HG02840 (cell line): ENCODE data around the gene PLA2G4A.

Experiments
- ATAC-seq: cut with Tn5 transposase; IDR thresholded peaks from one replicate; pipeline ENCODE4 v1.9.1; 2021; ENCODE audit warnings: mild to moderate bottlenecking, moderate library complexity, moderate number of reproducible peaks; ENCODE audit not compliant: unreplicated experiment, low FRiP score

The PLA2G4A gene

GRCh38 chr1:186999506-186999905 is 170.8 kb downstream of the PLA2G4A start:
- no peak for ATAC-seq

DNA sequence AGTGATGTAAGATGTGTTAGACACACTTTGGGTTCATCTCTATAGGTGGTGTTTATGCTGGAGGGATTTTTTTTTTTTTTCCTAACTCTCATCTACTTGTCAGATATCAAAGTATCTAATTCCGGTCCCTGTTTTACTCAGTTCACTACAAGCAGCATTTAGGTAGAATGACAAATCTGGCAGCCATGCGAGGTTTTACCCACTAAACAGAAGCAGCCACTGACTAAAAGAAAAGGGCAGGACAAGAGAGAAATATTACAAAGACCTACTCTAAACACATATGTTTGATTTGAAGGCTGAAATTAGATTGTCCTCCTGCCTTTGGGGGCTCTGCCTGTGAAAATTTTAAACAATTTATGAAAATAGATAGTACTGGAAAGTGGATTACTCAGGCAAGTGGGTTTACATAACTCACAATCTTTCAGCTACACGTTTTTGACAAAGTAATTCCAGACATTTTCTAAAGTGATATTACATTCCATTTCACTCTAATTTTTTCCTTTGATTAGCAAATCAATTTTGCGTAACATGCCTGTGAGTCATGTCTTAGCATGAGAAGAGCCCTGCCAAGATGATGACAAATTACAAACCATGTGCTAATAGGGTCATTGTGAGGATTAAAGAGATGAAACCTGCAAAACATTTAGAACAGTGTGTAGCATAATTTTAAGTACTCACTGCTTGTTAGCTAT is 172.6 kb downstream of the PLA2G4A start:
- no peak for ATAC-seq

GRCh38 chr1:187003353-187003752 is 174.6 kb downstream of the PLA2G4A start:
- ATAC-seq: no peak

- no peak for ATAC-seq
Observed at GRCh38 chr1:187006896-187007295, 178.1 kb downstream of the PLA2G4A start.

- no peak for ATAC-seq
Observed at GRCh38 chr1:187009320-187009719, 180.6 kb downstream of the PLA2G4A start.

DNA sequence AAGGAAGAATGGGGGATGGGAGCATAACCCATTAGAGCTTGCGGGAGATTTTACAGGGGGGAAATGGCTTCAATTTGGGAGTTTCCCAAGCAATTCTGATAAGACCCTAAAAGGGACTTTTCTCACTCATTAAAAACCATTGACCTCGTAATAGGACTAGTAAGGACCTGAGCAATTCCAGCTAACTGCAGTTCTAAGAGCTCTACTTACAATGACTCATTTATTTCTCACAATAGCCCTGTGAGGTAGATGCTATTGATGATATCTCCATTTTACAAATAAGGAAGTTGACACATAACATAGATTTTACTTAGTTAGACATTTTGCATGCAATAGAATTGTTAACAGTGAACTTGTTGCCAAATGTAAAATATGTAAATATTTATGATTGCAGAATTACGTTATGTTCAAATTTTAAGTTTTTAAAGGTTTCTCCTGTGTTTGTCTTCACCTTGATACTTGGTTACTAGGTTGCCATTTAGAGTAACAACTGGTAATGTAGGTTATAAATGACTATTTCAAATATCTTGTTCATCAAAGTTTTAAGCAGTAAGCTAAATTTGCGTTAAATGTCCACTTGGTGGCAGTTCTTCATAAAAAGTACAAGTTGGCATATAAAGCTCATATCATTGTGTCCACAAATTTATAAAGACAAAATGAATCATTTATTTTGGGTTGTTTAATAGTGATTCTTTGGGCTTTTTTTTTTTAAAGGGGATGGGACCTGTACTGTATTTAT is 182.0 kb downstream of the PLA2G4A start:
- ATAC-seq: no peak

DNA sequence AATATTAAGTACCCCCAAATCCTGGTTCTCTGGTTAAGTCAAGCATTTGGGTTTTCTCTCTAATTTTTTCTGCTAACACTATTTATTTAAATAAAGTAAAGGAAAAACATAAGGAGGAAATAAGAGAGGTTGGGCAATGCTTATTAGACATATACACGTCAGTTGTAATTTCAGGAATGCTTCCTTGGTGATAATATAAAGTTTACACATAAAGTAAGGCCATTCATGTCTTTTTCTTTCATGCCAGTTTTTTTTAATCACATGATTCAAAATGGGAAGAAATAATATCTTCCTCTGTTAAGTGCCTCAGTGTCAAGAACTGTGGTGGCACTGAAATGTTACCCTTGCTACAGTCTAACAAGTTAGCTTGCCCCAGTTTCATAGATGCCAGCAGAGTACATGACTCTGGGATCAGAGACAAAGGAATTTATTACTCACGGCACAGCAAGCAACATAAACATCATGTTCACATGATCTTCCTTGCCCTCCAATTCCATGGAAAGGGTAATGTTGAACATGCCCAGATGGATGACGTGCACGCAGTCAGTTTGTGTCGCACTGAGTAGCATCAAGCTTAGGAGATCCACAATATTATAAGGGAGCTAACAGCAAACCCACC is 184.9 kb downstream of the PLA2G4A start:
- no peak for ATAC-seq

GRCh38 chr1:187018291-187018690 is 189.5 kb downstream of the PLA2G4A start:
- no peak for ATAC-seq

- ATAC-seq: no peak
Observed at GRCh38 chr1:187027253-187027652, 198.5 kb downstream of the PLA2G4A start.

DNA sequence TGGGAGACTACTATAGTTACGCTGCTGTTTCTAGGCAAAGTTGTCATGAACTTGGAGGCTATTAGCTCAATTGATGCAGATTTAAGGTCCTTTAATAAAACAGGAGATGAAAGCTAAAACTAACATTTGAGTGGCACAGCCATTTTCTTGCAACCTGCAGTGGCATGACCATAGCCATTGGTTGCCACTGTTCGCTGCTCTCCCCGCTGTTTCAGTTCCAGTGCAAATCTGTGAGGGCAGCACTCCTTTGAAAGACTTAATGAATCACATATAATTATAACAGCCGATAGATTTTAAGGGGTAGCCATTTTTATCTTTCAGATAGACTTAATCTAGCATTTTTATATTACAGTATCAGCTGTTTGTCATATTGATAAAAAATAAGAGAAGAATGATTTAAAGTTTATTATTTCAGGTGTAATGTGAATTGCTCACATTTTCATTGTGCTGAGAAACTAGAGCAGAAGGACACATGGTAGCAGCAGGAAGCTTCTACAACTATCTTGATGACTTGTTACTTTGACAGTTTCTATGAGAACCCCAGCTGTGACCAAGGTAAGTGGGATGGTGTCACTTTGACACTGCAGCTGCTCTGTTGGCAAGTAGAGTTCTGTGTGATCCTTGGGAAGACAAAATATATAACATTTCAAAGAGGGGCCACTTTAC is 203.7 kb downstream of the PLA2G4A start:
- no peak for ATAC-seq

DNA sequence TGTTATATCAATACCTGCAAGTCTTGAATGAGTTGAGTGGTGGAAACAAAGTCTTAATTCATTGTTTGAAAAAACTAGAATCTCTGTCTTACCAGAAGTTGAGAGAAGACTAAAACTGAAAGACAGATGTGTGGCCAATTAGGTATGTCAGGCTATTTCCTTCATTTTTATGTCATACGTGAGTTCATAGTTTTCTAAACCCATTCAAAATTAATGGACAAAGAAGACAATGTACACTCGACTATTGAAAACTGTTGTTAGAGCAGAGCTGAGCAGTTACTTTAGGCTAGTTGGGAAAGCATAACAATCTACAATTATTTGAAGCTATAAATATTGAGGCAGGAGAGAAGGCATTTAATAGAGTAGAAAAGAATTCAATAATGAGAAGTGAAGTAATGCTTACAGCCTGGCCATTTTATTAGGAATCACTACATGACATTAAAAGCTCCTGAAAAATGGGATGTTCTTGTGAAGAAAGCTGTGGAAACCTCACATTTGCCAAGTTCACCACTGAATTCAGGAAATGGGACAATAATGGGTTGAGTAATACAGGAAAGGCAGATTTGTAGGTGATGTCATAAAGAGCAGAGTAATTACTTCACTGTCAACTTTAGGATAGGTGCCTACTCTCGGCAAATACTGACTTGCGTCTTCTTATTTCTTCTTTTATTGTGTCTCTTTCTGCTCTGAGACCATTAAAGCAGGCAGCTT is 204.4 kb downstream of the PLA2G4A start:
- ATAC-seq: no peak

DNA sequence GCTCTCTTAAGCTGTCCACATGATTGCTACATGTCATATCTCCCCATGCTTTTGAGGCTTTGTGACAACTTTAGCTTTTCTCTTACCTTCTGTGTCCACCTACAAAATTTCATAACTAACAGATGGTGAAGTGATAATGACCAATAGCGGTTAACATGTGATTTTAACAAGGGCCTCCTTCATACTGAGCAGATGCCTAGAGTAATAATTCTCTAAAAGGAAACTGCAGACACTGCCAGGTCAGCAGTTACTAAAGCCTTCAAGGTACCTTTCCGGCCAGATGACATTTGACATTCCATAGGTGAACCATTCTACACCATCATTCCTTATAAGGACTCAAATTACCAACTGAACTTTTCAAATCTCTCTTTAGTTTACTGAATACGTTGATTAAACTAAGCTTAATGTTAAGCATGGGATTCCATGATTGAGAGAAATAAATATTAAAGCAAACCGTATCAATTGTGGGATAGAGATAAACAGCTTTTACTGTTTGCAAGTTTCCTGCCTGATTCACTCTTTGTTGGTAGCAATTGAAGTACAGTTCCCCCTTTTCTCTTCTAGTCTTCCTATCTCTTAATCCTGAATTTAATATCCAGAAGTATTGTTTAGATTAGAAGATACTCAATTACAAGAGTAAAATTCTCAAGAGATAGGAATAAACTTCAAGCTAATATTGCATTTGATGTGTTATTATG is 205.1 kb downstream of the PLA2G4A start:
- no peak for ATAC-seq

DNA sequence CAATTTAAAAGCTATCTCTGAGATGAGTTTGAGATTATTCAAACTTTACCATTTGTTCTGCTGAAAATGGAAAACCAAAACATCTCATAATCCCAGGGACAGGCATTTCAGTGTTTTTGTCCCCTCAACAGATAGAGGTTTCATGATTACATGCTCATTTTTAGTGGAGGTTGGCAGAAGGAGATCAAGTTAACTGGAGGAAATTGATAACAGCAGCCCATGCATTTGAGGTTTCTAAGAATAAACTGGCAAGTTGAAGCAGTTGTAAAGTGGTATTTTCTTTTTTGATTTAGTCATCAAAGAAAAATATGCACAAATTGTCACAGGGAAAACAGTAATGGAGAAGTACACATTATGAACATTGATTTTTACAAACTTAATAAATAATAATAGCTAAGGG is 205.8 kb downstream of the PLA2G4A start:
- no peak for ATAC-seq

DNA sequence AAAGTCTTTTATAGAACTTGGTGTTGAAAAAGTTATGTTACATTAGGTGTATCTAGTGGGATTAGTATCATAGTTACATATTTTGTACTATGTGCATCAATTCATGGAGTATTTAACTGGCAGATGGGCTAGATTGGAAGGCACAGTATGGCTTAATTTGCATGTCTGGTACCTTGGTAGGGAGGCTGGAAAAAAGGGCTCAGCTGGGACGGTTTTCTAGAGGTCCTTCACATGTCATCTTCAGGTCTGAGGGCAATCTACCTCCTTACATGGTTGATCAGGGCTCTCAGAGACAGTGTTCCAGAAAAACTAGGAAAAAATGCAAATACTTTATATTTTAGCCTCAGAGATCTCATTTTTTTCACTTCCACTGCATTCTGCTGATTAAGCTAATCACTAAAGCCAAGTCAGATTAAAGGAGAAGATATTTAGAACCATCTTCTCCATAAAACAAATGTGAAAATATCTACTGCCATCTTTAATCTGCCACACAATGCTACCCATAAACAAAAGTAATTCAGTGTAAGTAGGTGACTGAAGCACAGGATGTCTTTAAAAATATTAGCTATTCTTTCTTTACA is 209.3 kb downstream of the PLA2G4A start:
- ATAC-seq: no peak
